GM18511 (cell line): ENCODE results near the gene STX7.

Source experiments
- ATAC-seq: cut with Tn5 transposase; IDR thresholded peaks from one replicate; pipeline ENCODE4 v1.9.1; 2021; ENCODE audit warnings: mild to moderate bottlenecking, moderate library complexity; ENCODE audit not compliant: unreplicated experiment

STX7 gene

GRCh38 chr6:132506869-132507808 lies 5.8 kb downstream of the STX7 start:
- no peak for ATAC-seq

- ATAC-seq: no peak
Measured at GRCh38 chr6:132506461-132506860, 6.5 kb downstream of the STX7 start.

GRCh38 chr6:132505158-132505557 lies 7.8 kb downstream of the STX7 start:
- ATAC-seq: no peak

- ATAC-seq: no peak
Measured at GRCh38 chr6:132504757-132505156, 8.2 kb downstream of the STX7 start.

GRCh38 chr6:132499757-132500156 lies 13.2 kb downstream of the STX7 start:
- no peak for ATAC-seq

- peak; percentile 64 for ATAC-seq
Measured at GRCh38 chr6:132498638-132499037, 14.3 kb downstream of the STX7 start.

- ATAC-seq: no peak
Measured at GRCh38 chr6:132496519-132497180, 16.3 kb downstream of the STX7 start.

GRCh38 chr6:132495604-132496079 lies 17.3 kb downstream of the STX7 start:
- peak; percentile 47 for ATAC-seq

GRCh38 chr6:132494954-132495353 lies 18.0 kb downstream of the STX7 start:
- peak; percentile 32 for ATAC-seq

GRCh38 chr6:132491881-132492280 lies 21.0 kb downstream of the STX7 start:
- no peak for ATAC-seq

- ATAC-seq: no peak
Measured at GRCh38 chr6:132491303-132491702, 21.6 kb downstream of the STX7 start.

- ATAC-seq: peak; percentile 53
Measured at GRCh38 chr6:132490478-132491204, 22.3 kb downstream of the STX7 start.

GRCh38 chr6:132490024-132490423 lies 22.9 kb downstream of the STX7 start:
- peak; percentile 47 for ATAC-seq

- ATAC-seq: no peak
Measured at GRCh38 chr6:132489376-132489775, 23.5 kb downstream of the STX7 start.

GRCh38 chr6:132487762-132488161 lies 25.2 kb downstream of the STX7 start:
- no peak for ATAC-seq

- peak; percentile 35 for ATAC-seq
Measured at GRCh38 chr6:132484680-132485018, 28.3 kb downstream of the STX7 start.

- peak; percentile 77 for ATAC-seq
Measured at GRCh38 chr6:132483779-132484679, 28.9 kb downstream of the STX7 start.

- ATAC-seq: no peak
Measured at GRCh38 chr6:132482581-132482980, 30.3 kb downstream of the STX7 start.

- peak; percentile 41 for ATAC-seq
Measured at GRCh38 chr6:132481189-132481588, 31.7 kb downstream of the STX7 start.

- ATAC-seq: no peak
Measured at GRCh38 chr6:132479131-132479530, 33.8 kb downstream of the STX7 start.
